KOPT-K1 (cell line): ENCODE measurements around the gene PLA2G6.

Experiments used
- H3K27ac ChIP-seq: fragments of 200-600 bp; sonication (generic); 2 replicates; pipeline ENCODE4 v1.5.1; 2016; ENCODE audit warnings: antibody characterized with exemption, mild to moderate bottlenecking, low read depth, low read length; ENCODE audit not compliant: poor library complexity, severe bottlenecking
- H3K36me3 ChIP-seq: fragments of 200-600 bp; sonication (generic); 2 replicates; pipeline ENCODE4 v1.5.1; 2017; ENCODE audit warnings: antibody characterized with exemption, mild to moderate bottlenecking, low read length, moderate library complexity; ENCODE audit not compliant: insufficient read depth
- H3K9me3 ChIP-seq: fragments of 200-600 bp; sonication (generic); 2 replicates; pipeline ENCODE4 v1.5.1; 2017; ENCODE audit warnings: antibody characterized with exemption, low read length, mild to moderate bottlenecking; ENCODE audit not compliant: insufficient read depth, poor library complexity, severe bottlenecking

PLA2G6 gene

DNA sequence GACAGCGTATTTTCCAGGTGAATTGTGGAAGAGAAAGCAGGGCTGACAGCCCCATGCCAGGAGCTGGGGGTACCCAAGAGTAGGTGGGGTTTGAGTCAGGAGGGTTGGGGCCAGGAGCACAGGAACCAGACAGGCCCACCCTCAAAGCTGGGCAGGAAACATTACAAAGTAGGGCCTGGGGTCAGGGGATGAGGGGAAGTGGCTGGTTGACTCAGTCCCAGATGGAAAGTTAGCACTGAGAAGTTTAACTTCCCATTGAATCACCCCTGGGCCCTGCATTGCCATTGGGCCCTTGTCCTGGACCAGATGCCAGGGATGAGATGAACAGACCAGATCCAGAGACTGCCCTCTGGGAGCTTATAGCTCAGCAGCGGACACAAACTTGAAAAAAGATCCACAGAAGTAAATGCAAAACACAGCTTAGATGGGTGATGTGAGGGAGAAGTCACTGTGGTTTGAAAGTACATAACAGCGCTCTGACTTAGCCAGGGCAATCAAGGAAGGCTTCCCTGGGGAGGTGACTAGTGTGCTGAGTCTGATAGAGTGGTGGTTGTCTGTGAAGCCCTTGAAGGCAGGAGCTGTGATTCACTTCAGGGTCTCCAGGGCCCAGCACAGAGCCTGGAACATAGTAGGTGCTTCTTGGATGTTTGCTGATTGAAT lies 22.4 kb upstream of the PLA2G6 start:
- H3K36me3 ChIP-seq: no peaks in the 10 kb centered on the region
- no peak overlapping the region for H3K27ac ChIP-seq
- no peaks in the 10 kb centered on the region for H3K9me3 ChIP-seq

DNA sequence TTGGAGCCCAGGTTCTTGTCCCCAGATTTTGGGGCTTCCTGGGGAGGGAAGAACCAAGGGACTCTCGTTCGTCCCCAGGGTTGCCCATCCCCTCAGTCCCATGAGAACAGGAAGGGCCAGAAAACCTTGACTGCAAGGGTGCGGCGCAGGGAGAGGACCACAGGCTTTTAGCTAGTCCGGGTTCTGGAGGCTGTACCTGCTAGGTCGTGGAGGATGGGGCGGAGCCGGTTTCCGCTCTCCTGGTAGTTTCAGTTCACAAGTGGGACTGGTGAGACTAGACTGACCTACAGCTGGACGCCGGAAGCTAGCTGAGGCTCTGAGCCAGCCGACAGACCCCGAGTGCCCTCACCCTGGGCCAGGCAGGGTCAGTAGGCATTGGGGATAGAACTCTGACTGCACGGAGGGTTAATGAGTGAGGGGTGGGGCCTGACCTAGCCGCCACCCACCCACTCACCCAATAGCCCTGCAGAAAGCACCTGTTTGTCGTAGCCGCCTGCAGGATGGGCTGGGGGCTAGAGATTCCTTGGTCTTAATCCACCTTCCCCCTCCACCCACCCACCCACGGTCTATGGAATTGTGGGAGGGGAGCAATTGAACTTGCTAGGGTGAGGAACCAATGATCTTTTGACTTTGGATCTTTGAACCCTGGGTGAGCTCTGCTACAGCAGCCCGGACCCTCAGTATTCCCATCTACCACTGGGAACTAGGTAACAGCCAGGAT lies 21.6 kb upstream of the PLA2G6 start:
- Histone ChIP-seq H3K27ac (no peak overlapping the region), H3K36me3 (no peaks in the 10 kb centered on the region)

DNA sequence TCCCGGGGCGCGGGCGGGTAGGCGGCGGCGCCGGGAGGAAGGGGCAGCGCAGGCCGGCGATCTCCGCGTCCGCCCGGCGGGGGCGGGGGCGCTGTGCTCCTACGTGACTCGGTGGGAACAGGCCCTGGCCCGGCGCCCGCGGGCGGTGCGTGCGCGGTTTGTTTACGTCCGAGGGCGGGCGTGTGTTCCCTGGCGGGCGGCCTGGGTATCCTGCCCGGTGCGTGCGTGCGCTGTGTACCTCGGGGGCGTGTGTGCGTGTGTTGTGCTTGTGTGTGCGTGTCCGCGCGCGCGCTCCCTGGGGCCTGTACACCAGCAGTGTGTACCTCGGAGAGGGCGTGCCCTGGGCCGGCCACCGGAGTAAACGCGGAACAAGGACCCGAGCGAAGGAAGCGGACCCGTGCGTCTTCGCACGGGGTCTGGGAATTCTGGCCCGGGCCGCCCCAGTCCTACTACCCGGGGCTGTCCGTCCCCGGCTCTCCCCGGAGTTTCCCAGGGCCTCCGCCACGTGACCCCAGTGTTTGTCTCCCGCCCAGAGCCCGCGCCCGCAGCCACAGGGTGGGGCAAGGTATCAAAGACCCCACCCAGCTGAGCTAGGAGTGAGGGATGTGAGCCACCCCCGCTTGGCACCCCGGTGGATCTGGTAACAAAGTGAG lies 20.9 kb upstream of the PLA2G6 start:
- no peaks in the 10 kb centered on the region for H3K36me3 ChIP-seq
- no peaks in the 10 kb centered on the region for H3K9me3 ChIP-seq
- peak overlapping the region; percentile 22 for H3K27ac ChIP-seq

More for the DNA sequence above, 21.6 kb upstream of the PLA2G6 start:
- H3K9me3 ChIP-seq: no peaks in the 10 kb centered on the region

- Histone ChIP-seq H3K27ac (peak within 1 kb of the TSS; percentile 22), H3K36me3 (no peaks in the 10 kb centered on the region), H3K9me3 (no peaks in the 10 kb centered on the region)
Observed at GRCh38 chr22:38201711-38202436, 20.2 kb upstream of the PLA2G6 start, which contains the start of gene MAFF. Gene MAFF (plus strand): TSS chr22:38201994. CDS start chr22:38213854, 11,860 bp downstream.

GRCh38 chr22:38201371-38201710 lies 19.7 kb upstream of the PLA2G6 start:
- H3K36me3 ChIP-seq: no peaks in the 10 kb centered on the region
- H3K27ac ChIP-seq: no peak overlapping the region
- no peaks in the 10 kb centered on the region for H3K9me3 ChIP-seq

GRCh38 chr22:38199826-38200559 lies 18.4 kb upstream of the PLA2G6 start:
- Histone ChIP-seq H3K27ac (no peak overlapping the region), H3K9me3 (no peaks in the 10 kb centered on the region), H3K36me3 (no peaks in the 10 kb centered on the region)

GRCh38 chr22:38196791-38197419 lies 15.3 kb upstream of the PLA2G6 start:
- Histone ChIP-seq H3K9me3 (no peaks in the 10 kb centered on the region), H3K36me3 (no peaks in the 10 kb centered on the region), H3K27ac (no peak overlapping the region)

DNA sequence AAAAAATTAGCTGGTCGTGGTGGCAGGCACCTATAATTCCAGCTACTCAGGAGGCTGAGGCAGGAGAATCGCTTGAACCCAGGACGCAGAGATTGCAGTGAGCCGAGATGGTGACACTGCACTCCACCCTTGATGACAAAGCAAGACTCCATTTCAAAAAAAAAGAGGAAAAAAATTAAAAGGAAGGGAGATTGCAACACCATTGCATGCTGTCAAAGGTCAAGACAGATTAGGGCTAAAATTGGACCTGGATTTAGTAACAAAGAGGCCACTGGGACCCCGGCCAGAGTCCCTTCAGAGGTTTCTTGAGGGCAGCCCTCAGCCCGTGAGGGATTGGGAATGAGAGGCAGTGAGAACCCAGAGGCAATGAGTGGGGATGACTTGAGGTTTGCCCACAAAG lies 11.9 kb upstream of the PLA2G6 start:
- H3K9me3 ChIP-seq: no peaks in the 10 kb centered on the region
- no peak overlapping the region for H3K27ac ChIP-seq
- no peaks in the 10 kb centered on the region for H3K36me3 ChIP-seq

GRCh38 chr22:38192475-38192863 lies 10.8 kb upstream of the PLA2G6 start:
- no peaks in the 10 kb centered on the region for H3K9me3 ChIP-seq
- H3K27ac ChIP-seq: no peak overlapping the region
- H3K36me3 ChIP-seq: no peaks in the 10 kb centered on the region

- Histone ChIP-seq H3K27ac (no peak overlapping the region), H3K9me3 (no peaks in the 10 kb centered on the region)
Observed at GRCh38 chr22:38191731-38192474, 10.3 kb upstream of the PLA2G6 start.

GRCh38 chr22:38191055-38191454 lies 9.4 kb upstream of the PLA2G6 start:
- Histone ChIP-seq H3K36me3 (no peaks in the 10 kb centered on the region), H3K9me3 (no peaks in the 10 kb centered on the region), H3K27ac (no peak overlapping the region)

More at GRCh38 chr22:38191731-38192474, 10.3 kb upstream of the PLA2G6 start:
- no peaks in the 10 kb centered on the region for H3K36me3 ChIP-seq

GRCh38 chr22:38190581-38190980 lies 9.0 kb upstream of the PLA2G6 start:
- Histone ChIP-seq H3K36me3 (no peaks in the 10 kb centered on the region), H3K9me3 (no peaks in the 10 kb centered on the region), H3K27ac (no peak overlapping the region)

- H3K9me3 ChIP-seq: no peaks in the 10 kb centered on the region
Observed at GRCh38 chr22:38189104-38189503, 7.5 kb upstream of the PLA2G6 start.

More at GRCh38 chr22:38189104-38189503, 7.5 kb upstream of the PLA2G6 start:
- Histone ChIP-seq H3K27ac (no peak overlapping the region), H3K36me3 (no peaks in the 10 kb centered on the region)
